Inflammatory macrophage (primary cell): ENCODE data around the gene KRTAP9-6.
A peak's percentile ranks its signal among the peaks of the same experiment; 100 is the strongest.
"Not testable (repeated sequence)": the region's sequence is repeated elsewhere in the genome, so short reads cannot be mapped to it uniquely, and the experiment has no call there.

Source experiments
- DNase-seq, 2 donors: peaks; one replicate each; pipeline ENCODE4 v3.0.0-alpha.2; 2020 to 2022

The KRTAP9-6 gene

DNA sequence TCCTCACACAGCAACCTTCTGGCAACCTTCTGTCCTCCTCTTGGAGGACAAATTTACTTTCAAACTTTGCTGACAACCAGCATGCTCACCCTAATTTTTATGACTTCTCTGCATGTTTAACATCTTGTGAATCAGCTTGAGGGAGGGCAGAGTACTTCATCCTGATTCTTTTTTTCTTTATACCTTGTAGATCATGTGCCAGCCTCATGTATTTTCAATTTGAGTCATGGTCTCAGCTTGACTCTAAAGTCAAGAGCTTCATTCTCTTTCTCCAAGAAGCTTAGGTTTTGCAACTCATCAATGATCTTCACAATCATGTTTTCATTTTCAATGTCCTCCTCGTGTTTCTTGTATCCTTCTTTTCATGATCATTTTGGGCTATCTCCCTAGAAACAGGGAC, 6.7 kb downstream of the KRTAP9-6 start:
- DNase-seq = no peak

DNA sequence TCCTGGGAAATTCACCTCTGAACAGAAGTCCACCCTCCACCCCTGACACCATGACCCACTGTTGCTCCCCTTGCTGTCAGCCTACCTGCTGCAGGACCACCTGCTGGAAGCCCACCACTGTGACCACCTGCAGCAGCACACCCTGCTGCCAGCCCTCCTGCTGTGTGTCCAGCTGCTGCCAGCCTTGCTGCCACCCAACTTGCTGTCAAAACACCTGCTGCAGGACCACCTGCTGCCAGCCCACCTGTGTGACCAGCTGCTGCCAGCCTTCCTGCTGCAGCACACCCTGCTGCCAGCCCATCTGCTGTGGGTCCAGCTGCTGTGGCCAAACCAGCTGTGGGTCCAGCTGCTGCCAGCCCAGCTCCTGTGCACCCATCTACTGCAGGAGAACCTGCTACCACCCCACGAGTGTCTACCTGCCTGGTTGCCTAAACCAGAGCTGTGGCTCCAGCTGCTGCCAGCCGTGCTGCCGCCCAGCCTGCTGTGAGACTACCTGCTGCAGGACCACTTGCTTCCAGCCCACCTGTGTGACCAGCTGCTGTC, 10.5 kb downstream of the KRTAP9-6 start, which contains the start of gene KRTAP9-7:
Gene KRTAP9-7 (plus strand): TSS at position 51 of the 543 bp plus-strand sequence. CDS start 0 bp downstream, at position 51.
- DNase-seq = not testable (repeated sequence)

- no peak for DNase-seq
Observed at GRCh38 chr17:41278176-41278955, 13.2 kb downstream of the KRTAP9-6 start.

DNA sequence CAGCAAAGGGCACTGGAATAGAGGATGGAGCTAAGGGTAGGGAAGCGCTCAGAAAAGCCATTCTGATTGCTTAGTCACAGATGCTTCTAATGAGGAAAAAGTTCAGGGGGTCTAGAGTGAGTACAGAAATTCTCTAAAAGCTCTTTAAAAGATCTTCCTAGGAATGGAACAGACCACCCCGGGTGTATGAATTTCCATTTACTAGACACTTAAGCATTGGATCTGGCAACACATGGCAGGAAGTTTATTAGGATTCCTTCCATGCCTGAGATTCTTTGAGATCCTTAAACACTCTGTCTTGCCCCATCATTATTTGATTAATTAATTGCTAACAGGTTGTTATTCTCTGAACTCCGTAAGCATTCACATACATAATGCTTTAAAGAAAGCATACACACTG, 18.9 kb downstream of the KRTAP9-6 start:
- no peak for DNase-seq

GRCh38 chr17:41284546-41284945, 19.4 kb downstream of the KRTAP9-6 start:
- peak; percentile 14 to 62 for DNase-seq

GRCh38 chr17:41287050-41287449, 21.9 kb downstream of the KRTAP9-6 start:
- no peak for DNase-seq

GRCh38 chr17:41294016-41294415, 28.8 kb downstream of the KRTAP9-6 start:
- DNase-seq = no peak

DNA sequence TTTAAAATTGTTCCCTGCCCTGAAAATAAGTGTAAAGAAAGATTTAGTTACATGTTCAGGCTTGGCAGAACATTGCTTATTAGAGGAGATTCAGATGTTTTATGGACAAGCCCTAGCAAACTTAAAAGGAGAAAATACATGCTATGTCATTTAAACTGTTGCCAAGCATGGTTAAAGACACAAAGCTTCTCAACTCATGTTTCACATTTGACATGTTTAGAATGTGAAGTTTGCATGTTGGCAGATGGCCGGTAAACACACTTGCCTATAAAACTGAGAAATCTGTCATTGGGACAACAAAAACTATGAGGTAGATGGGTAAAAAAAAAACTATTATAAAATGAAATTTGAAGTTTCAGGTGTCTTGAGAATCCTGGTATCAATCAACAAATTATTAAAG, 31.7 kb downstream of the KRTAP9-6 start:
- no peak for DNase-seq

GRCh38 chr17:41298458-41299135, 33.4 kb downstream of the KRTAP9-6 start:
- DNase-seq = no peak

DNA sequence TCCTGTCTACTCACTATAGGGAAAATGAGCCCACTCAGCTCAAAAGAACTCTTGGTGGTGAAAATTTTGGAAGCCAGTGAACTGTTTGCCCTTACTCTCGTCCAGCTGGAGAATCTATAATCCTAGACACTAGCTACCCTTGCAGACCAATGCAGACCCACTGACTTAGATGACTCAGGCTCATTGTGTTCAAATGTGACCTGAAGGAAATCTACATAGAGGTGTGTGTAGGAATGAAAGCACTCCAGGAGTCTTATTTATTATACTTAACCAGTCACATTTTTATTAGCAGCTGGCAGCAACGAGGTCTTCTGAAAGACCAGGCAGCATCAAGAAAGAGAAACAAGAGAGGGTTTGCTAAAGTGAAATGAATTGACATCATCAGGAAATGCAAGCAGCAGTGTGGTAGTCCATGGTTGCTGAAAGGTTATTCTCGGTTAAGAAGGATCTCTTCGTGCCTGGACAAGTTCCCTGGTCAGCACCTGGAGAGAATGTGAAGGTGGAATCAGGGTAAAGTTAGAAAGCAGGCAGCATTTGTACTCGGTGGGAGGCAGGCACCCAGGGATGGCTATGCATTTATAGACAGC, 36.1 kb downstream of the KRTAP9-6 start:
- no peak for DNase-seq

- peak in 1 of 2 donors; percentile 37 for DNase-seq
Observed at GRCh38 chr17:41301916-41302901, 37.0 kb downstream of the KRTAP9-6 start, which contains the start of gene KRTAP29-1. Gene KRTAP29-1, minus strand, starts transcription at chr17:41302851. Its CDS starts 0 bp downstream, at chr17:41302851.

DNA sequence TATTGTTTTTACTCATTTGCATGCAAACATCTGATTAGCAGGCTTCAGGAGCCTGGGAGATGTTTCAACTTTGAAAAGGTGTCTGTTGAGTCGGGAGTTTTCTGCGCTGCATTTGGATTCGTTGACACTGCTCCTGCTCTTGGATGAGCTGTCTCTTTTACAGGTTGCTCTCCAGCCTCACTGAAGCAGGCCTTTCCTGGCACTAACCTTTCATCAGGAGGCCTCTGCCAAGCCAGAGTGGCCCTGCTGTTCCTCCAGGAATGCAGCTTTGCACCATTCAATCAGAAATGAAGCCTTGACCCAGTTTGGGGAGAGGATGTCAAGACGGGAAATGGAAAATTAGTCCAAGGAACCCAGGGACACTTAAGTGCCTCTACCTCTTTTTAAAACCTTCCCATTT, 37.8 kb downstream of the KRTAP9-6 start:
- DNase-seq = no peak

- DNase-seq = no peak
Observed at GRCh38 chr17:41304091-41304490, 38.9 kb downstream of the KRTAP9-6 start.

DNA sequence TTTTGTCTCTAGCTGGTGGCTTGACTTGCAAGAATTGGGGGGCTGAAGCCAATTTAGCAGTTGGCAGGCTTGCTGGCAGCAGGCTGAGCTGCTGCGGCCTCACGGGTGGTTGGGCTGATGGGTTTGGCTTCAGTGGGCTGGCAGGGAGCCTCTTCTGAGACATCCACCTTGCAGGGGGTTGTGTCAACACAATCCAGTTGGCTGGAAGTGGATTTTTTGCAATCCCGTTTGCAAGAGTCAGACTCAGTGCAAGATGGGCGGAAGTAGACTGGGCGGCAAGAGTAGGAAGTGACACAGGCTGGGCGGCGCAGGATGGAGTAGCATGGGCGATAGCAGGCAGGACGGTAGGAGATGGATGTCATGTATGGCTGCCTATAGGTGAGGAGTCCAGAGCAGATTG, 42.5 kb downstream of the KRTAP9-6 start:
- peak; percentile 37 to 45 for DNase-seq

DNA sequence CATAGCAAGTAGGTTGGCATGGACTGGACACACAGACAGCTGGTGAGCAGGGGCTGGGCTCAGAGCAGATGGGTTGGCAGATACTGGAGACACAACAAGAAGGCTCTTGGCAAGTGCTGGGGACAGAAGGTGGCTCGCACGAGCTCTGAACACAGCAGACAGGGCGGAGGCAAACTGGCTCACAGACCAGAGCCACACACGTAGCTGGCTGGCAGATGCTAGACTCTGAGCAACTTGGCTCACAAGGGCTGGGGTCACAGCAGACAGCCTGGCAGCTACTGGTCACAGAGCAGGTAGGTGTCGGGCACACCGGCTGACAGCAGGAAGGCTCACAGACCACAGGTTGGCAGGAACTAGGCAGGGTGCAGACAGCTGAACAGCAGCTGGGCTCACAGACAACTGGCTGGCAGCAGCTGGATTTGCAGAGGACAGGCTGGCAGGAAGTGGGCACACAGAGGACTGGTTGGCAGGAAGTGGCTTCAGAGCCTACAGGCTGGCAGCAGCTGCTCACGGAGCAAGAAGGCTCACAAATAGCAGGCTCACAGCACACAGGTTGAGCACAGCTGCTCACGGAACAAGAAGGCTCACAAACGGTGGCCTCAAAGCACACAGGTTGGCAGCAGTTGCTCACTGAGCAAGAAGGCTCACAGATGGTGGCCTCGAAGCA, 43.2 kb downstream of the KRTAP9-6 start:
- no peak for DNase-seq

DNA sequence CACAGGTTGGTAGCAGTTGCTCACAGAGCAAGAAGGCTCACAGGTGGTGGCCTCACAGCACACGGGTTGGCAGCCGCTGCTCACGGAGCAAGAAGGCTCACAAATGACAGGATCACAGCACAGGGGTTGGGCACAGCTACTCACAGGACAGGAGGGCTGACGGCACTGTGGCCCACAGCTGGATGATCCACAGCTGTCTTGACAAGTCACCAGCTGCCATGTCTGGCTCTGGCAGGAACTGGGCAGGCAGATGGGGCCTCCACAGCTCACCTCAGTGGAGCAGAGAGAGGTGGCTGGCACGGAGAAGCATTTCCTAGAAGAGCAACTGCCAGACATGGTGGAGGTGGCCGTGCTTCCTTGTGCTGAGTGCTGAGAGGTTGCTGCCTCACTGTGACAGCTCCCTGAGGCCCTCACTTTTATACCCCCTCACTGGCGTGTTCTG, 43.8 kb downstream of the KRTAP9-6 start, which contains the start of gene KRTAP16-1:
Gene KRTAP16-1 (minus strand): TSS at position 392 of the 442 bp plus-strand sequence. CDS start 56 bp downstream, at position 336.
- no peak for DNase-seq

GRCh38 chr17:41311111-41311510, 45.9 kb downstream of the KRTAP9-6 start:
- DNase-seq = no peak

DNA sequence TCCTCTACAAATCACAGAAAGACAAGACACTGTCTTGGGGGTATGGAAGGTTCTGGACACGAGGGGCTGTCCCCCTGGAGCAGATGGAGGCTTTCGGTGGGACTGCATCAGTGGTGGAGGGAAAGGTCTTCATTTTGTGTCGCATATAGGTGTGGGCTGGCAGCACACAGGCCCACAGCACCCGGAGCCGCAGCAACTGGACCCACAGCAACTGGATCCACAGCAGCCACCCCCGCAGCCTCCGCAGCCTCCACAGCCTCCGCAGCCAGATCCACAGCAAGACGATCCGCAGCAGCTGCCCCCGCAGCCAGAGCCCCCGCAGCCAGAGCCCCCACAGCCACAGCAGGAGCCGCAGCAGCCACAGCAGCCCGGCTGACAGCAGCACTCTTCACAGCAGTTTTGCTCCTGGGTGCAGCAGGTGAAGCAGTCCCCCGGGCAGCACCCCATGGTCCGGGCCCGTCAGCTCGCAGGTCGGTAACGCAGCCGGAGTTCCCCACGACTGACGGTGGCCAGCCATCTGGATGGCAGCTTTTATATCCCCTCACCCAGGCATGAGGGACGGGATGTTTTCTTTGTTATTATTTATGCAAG, 50.1 kb downstream of the KRTAP9-6 start, which contains the start of gene KRTAP17-1:
Gene KRTAP17-1 (minus strand): TSS at position 507 of the 591 bp plus-strand sequence. CDS start 60 bp downstream, at position 447.
- no peak for DNase-seq
